PC-3 (cell line): ENCODE measurements around the gene PTPRA. TPM values are rescaled to one million over a fixed set of nuclear protein-coding genes. Genes with fewer than 3 reads are reported as not detected.
A peak's percentile ranks its signal among the peaks of the same experiment; 100 is the strongest.

Experiments used
- ATAC-seq: fragments of 200-7000 bp; cut with Tn5 transposase; 2 replicates; pipeline ENCODE4 v1.9.1; 2020; ENCODE audit warnings: mild to moderate bottlenecking, moderate library complexity
- BruUV-seq: library from RNA; stranded (reverse); fragments of 400-500 nt; replicated peaks from 2 replicates; lab custom pipeline; 2021; lab: Mats Ljungman, UMichigan
- CTCF ChIA-PET: fragments of 300-600 bp; sonication (Branson Sonifier 250); formaldehyde crosslinking; loops from one replicate; lab custom pipeline; 2022; ENCODE audit warnings: antibody characterized with exemption; lab: Charles Lee
- POLR2A ChIA-PET: fragments of 300-600 bp; sonication (Branson Sonifier 250); formaldehyde crosslinking; loops from one replicate; lab custom pipeline; 2022; ENCODE audit warnings: antibody characterized with exemption; ENCODE audit not compliant: unreplicated experiment; lab: Charles Lee
- DNase-seq: peaks from one replicate; pipeline ENCODE4 v3.0.0-alpha.2; 2015
- H2AFZ ChIP-seq: fragments of 300-600 bp; sonication (generic); 2 replicates; pipeline ENCODE4 v1.6.0; 2016; ENCODE audit warnings: antibody characterized with exemption, low read length
- H3F3A ChIP-seq: fragments of 300-600 bp; sonication (generic); one replicate; pipeline ENCODE4 v1.6.0; 2017; ENCODE audit warnings: antibody characterized with exemption, low read length, control low read depth, mild to moderate bottlenecking; ENCODE audit not compliant: unreplicated experiment
- H3K27ac ChIP-seq: fragments of 300-600 bp; sonication (generic); 2 replicates; pipeline ENCODE4 v1.5.1; 2016; ENCODE audit warnings: mild to moderate bottlenecking, low read length
- H3K27me3 ChIP-seq: fragments of 300-600 bp; sonication (generic); 2 replicates; pipeline ENCODE4 v1.6.1; 2016; ENCODE audit warnings: low read length, mixed read lengths
- H3K36me3 ChIP-seq: fragments of 300-600 bp; sonication (generic); 2 replicates; pipeline ENCODE4 v1.6.1; 2016; ENCODE audit warnings: low read depth, mixed run types, low read length, mixed read lengths
- H3K4me1 ChIP-seq: fragments of 300-600 bp; sonication (generic); 2 replicates; pipeline ENCODE4 v1.5.1; 2016; ENCODE audit warnings: low read length; ENCODE audit not compliant: insufficient read depth
- H3K4me2 ChIP-seq: fragments of 300-600 bp; sonication (generic); 2 replicates; pipeline ENCODE4 v1.6.0; 2016; ENCODE audit warnings: low read length
- H3K4me3 ChIP-seq: fragments of 300-600 bp; sonication (generic); 2 replicates; pipeline ENCODE4 v1.5.1; 2016; ENCODE audit warnings: mild to moderate bottlenecking, low read length, mixed read lengths
- H3K79me2 ChIP-seq: fragments of 300-600 bp; sonication (generic); 2 replicates; pipeline ENCODE4 v1.6.1; 2017; ENCODE audit warnings: low read length, mixed read lengths
- H3K9ac ChIP-seq: fragments of 300-600 bp; sonication (generic); 2 replicates; pipeline ENCODE4 v1.6.0; 2016; ENCODE audit warnings: mild to moderate bottlenecking, low read length
- H3K9me2 ChIP-seq: fragments of 300-600 bp; sonication (generic); replicated peaks from 2 replicates; pipeline ENCODE4 v1.6.1; 2016; ENCODE audit warnings: mixed run types, low read length, mixed read lengths
- H3K9me3 ChIP-seq: fragments of 300-600 bp; sonication (generic); 2 replicates; pipeline ENCODE4 v1.6.1; 2016; ENCODE audit warnings: low read length, mixed read lengths
- H4K20me1 ChIP-seq: fragments of 300-600 bp; sonication (generic); 2 replicates; pipeline ENCODE4 v1.6.1; 2016; ENCODE audit warnings: low read length, mixed read lengths
- EZH2 ChIP-seq: fragments of 300-600 bp; sonication (generic); IDR thresholded peaks from one replicate; pipeline ENCODE4 v1.6.1; 2017; ENCODE audit warnings: antibody characterized with exemption, mild to moderate bottlenecking, low read length; ENCODE audit not compliant: unreplicated experiment
- EZH2phosphoT487 ChIP-seq: fragments of 300-600 bp; sonication (generic); IDR thresholded peaks from 2 replicates; pipeline ENCODE4 v1.6.1; 2018; ENCODE audit warnings: mild to moderate bottlenecking, antibody characterized with exemption, low read length, borderline replicate concordance
- intact Hi-C: fragments of 100-400 bp; cut with micrococcal nuclease; formaldehyde crosslinking; loops from 2 replicates; pipeline ENCODE4 v1.9.0; 2023
- total RNA-seq: library from RNA; depleted of rRNA; stranded (reverse); fragments of >200 nt; gene quantifications from 2 replicates; pipeline ENCODE4 v1.2.3, GENCODE V29; 2014
- TF ChIP-seq, protein P1 (sequence below): fragments of 300-600 bp; sonication (generic); conservative IDR thresholded peaks from 2 replicates; pipeline ENCODE4 v1.5.1; 2017; ENCODE audit warnings: antibody characterized with exemption, low read depth, mild to moderate bottlenecking, low read length

PTPRA gene
- total RNA-seq, 1 experiment from 2014 or later: 35.0 TPM

DNA sequence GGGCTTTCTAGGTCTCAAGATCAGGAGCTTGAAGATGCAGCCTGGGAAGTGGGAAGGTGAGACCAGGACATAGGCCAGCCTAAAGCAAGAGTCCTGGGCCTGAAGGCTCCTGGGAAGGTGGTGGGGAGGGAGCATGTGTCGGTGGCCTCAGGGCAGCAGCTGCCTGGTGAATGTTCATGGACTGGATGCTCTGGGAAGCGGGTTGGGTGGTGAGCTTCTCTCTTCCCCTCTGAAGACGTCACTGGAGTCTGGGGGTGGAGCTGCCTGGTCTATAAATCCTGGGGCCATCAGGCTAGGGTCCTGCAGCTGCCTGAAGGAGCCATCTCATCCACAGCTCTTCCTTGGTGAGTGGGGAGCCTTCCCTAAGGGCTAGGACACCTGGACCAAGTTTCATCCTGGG lies 170.0 kb downstream of the PTPRA start, which contains the start of gene GNRH2:
GNRH2 (plus strand) TSS at position 301 of the 400 bp plus-strand sequence. CDS start 793 bp downstream, outside the sequence.
- ChIA-PET POLR2A (no interaction called here), CTCF (no interaction called here)
- H4K20me1 ChIP-seq: peaks cover 9% of the 10 kb centered on the region
- peaks cover 22% of the 10 kb centered on the region for H3K79me2 ChIP-seq
- intact Hi-C loops: no loop called here
- no peaks in the 10 kb centered on the region for H3K9me3 ChIP-seq
- H3K4me2 ChIP-seq: no peak within 1 kb of the TSS
- no peaks in the 10 kb centered on the region for H3F3A ChIP-seq
- H3K4me1 ChIP-seq: peaks cover 21% of the 10 kb centered on the region
- no peak within 1 kb of the TSS for H3K9ac ChIP-seq
- H3K36me3 ChIP-seq: peaks cover 14% of the 10 kb centered on the region
- no peak within 1 kb of the TSS for H3K27ac ChIP-seq
- no peak within 1 kb of the TSS for H3K4me3 ChIP-seq
- TF ChIP-seq EZH2phosphoT487: no peak
- no peak for TF ChIP-seq EZH2
- TF ChIP-seq, protein P1, sequence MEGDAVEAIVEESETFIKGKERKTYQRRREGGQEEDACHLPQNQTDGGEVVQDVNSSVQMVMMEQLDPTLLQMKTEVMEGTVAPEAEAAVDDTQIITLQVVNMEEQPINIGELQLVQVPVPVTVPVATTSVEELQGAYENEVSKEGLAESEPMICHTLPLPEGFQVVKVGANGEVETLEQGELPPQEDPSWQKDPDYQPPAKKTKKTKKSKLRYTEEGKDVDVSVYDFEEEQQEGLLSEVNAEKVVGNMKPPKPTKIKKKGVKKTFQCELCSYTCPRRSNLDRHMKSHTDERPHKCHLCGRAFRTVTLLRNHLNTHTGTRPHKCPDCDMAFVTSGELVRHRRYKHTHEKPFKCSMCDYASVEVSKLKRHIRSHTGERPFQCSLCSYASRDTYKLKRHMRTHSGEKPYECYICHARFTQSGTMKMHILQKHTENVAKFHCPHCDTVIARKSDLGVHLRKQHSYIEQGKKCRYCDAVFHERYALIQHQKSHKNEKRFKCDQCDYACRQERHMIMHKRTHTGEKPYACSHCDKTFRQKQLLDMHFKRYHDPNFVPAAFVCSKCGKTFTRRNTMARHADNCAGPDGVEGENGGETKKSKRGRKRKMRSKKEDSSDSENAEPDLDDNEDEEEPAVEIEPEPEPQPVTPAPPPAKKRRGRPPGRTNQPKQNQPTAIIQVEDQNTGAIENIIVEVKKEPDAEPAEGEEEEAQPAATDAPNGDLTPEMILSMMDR: no peak
- no peak for DNase-seq
- H2AFZ ChIP-seq: no peak within 1 kb of the TSS
- no TSS peak for BruUV-seq
- no peaks in the 10 kb centered on the region for H3K27me3 ChIP-seq
- ATAC-seq: no peak
- H3K9me2 ChIP-seq: no peaks in the 10 kb centered on the region

DNA sequence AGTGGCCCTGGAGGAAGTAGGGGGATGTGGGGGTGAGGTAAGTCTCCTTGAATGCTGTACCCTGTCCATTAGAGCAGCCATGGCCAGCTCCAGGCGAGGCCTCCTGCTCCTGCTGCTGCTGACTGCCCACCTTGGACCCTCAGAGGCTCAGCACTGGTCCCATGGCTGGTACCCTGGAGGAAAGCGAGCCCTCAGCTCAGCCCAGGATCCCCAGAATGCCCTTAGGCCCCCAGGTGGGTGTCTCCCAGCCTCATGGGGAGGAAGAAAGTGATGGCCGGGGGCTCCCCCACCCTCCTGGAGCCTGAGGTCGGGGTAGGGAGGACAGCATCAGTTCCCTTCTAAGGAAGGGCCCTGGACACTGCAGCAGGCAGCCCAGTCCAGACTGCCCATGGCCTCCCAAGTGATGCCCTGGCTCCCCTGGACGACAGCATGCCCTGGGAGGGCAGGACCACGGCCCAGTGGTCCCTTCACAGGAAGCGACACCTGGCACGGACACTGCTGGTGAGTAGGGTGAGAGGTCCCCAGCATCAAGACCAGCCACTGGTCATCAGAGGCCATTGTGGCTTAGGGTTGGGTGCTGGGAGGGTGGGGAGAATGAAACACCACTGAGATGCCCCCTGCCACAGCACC lies 171.2 kb downstream of the PTPRA start:
- POLR2A ChIA-PET: no interaction called here
- DNase-seq: no peak

More for the DNA sequence above, 171.2 kb downstream of the PTPRA start:
- no peak overlapping the region for H3K9ac ChIP-seq
- no peak overlapping the region for H2AFZ ChIP-seq
- H3K9me2 ChIP-seq: no peaks in the 10 kb centered on the region
- no peaks in the 10 kb centered on the region for H3K9me3 ChIP-seq
- no TSS peak for BruUV-seq
- no peak overlapping the region for H3K27ac ChIP-seq
- peaks cover 22% of the 10 kb centered on the region for H3K79me2 ChIP-seq
- no peaks in the 10 kb centered on the region for H3F3A ChIP-seq
- CTCF ChIA-PET: no interaction called here
- no peak overlapping the region for H3K4me3 ChIP-seq
- ATAC-seq: no peak
- H3K4me1 ChIP-seq: peaks cover 21% of the 10 kb centered on the region
- peaks cover 9% of the 10 kb centered on the region for H4K20me1 ChIP-seq
- TF ChIP-seq EZH2phosphoT487 (no peak), EZH2 (no peak)
- TF ChIP-seq, protein P1: no peak
- H3K4me2 ChIP-seq: peak overlapping the region; percentile 87
- H3K36me3 ChIP-seq: peaks cover 20% of the 10 kb centered on the region
- H3K27me3 ChIP-seq: no peaks in the 10 kb centered on the region
- intact Hi-C loops: no loop called here
